NCI-H774 (cell line): ENCODE measurements around the gene ZNF22.

Experiments
- DNase-seq: peaks from one replicate; lab custom pipeline; 2025; lab: John Stamatoyannopoulos, UW

The ZNF22 gene

GRCh38 chr10:45015590-45015989, 14.9 kb downstream of the ZNF22 start:
- no peak for DNase-seq

GRCh38 chr10:45023426-45023825, 22.7 kb downstream of the ZNF22 start:
- no peak for DNase-seq

- no peak for DNase-seq
These were observed 33.6 kb downstream of the ZNF22 start for GRCh38 chr10:45034301-45034700.

- DNase-seq: no peak
These were observed 35.0 kb downstream of the ZNF22 start for GRCh38 chr10:45035673-45036072.

GRCh38 chr10:45040921-45041542, 40.3 kb downstream of the ZNF22 start:
- DNase-seq: no peak

GRCh38 chr10:45044290-45044689, 43.6 kb downstream of the ZNF22 start:
- no peak for DNase-seq

GRCh38 chr10:45050551-45051235, 50.0 kb downstream of the ZNF22 start:
- DNase-seq: no peak

GRCh38 chr10:45052700-45053099, 52.0 kb downstream of the ZNF22 start:
- no peak for DNase-seq

GRCh38 chr10:45053569-45054100, 52.9 kb downstream of the ZNF22 start:
- no peak for DNase-seq
